Muscle layer of duodenum (tissue), 2 donors: ENCODE results near the gene GTF2H4.

Experiments used
- H3K27ac ChIP-seq: one replicate; pipeline ENCODE4 v1.7.0; 2013; ENCODE audit warnings: mild to moderate bottlenecking, low read length
- H3K27me3 ChIP-seq: one replicate; pipeline ENCODE4 v1.7.0; 2013; ENCODE audit warnings: low read depth, mild to moderate bottlenecking, control low read depth, low read length
- H3K36me3 ChIP-seq, 2 donors: one replicate each; pipeline ENCODE4 v1.7.0; 2013; ENCODE audit warnings: low read length in 2 of 2, control low read depth in 1 of 2, mild to moderate bottlenecking in 1 of 2; ENCODE audit not compliant: insufficient read depth in 2 of 2, control insufficient read depth in 1 of 2
- H3K4me1 ChIP-seq, 2 donors: one replicate each; pipeline ENCODE4 v1.7.0; 2013; ENCODE audit warnings: low read length in 2 of 2, mild to moderate bottlenecking in 2 of 2, control low read depth in 1 of 2, moderate library complexity in 1 of 2; ENCODE audit not compliant: insufficient read depth in 2 of 2, control insufficient read depth in 1 of 2
- H3K4me3 ChIP-seq, 2 donors: one replicate each; pipeline ENCODE4 v1.7.0; 2013; ENCODE audit warnings: low read length in 2 of 2, low read depth in 1 of 2, mild to moderate bottlenecking in 1 of 2
- H3K9me3 ChIP-seq, 2 donors: one replicate each; pipeline ENCODE4 v1.7.0; 2013; ENCODE audit warnings: low read length in 2 of 2, control low read depth in 1 of 2, mild to moderate bottlenecking in 1 of 2; ENCODE audit not compliant: control insufficient read depth in 1 of 2
- donor health status: healthy.

GTF2H4 gene

DNA sequence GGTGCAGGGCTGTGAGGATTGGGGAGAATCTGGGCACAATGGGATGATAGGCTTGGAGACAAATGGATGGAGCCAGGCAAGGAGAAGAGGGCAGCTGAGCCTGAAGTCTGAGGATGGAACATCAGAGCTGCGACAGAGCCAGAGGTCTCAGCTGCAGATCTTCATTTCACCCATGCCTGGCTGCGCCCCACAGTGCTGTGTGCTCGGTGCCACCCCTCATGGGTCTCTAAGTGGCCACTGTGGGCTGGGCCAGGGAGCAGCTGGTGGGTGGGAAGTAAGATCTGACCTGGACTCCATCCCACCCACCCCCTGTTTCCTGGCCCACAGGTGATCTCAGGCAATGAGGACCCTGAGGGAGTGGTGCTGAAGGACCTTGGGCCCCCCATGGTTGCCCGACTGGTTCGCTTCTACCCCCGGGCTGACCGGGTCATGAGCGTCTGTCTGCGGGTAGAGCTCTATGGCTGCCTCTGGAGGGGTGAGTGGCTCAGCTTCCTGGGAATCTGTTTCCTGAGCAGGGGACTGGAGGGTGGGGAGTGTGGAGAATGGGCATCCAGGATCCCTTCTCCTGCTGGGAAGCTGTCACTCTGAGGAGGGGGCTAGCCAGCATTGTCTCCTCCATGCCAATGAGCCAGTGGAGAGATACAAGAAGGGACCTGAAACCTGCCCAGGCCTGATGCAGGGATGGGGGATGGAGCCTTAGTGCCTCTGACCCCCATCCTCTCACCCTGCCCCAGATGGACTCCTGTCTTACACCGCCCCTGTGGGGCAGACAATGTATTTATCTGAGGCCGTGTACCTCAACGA lies 17.2 kb upstream of the GTF2H4 start:
- Histone ChIP-seq H3K27me3 (no peaks in the 10 kb centered on the region), H3K4me1 (peaks cover 10 to 25% of the 10 kb centered on the region in 2 donors), H3K9me3 (no peaks in the 10 kb centered on the region), H3K27ac (no peak overlapping the region), H3K36me3 (peaks cover 20 to 55% of the 10 kb centered on the region in 2 donors), H3K4me3 (no peak overlapping the region)

- H3K27me3 ChIP-seq = no peaks in the 10 kb centered on the region
- no peak overlapping the region for H3K4me3 ChIP-seq
- H3K4me1 ChIP-seq = peaks cover 7 to 21% of the 10 kb centered on the region in 2 donors
- peaks cover 20 to 60% of the 10 kb centered on the region in 2 donors for H3K36me3 ChIP-seq
- no peak overlapping the region for H3K27ac ChIP-seq
- H3K9me3 ChIP-seq = no peaks in the 10 kb centered on the region
Observed at GRCh38 chr6:30891450-30891723, 16.6 kb upstream of the GTF2H4 start.

DNA sequence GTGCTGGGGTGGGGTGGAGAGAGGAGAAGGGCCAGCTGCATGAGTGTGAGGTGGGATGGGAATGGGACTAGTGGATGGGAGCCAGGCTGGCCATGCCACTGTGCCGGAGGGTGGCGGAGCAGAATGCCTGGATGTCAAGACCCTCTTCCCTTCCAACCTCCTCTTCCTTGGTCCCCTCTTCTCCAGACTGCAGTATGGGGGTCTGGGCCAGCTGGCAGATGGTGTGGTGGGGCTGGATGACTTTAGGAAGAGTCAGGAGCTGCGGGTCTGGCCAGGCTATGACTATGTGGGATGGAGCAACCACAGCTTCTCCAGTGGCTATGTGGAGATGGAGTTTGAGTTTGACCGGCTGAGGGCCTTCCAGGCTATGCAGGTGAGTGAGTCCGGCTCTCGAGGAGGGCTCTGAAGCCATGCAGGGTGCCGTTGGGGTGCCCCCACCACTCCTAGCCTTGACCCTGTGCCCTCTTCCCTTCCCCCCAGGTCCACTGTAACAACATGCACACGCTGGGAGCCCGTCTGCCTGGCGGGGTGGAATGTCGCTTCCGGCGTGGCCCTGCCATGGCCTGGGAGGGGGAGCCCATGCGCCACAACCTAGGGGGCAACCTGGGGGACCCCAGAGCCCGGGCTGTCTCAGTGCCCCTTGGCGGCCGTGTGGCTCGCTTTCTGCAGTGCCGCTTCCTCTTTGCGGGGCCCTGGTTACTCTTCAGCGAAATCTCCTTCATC lies 16.0 kb upstream of the GTF2H4 start:
- Histone ChIP-seq H3K27me3 (no peaks in the 10 kb centered on the region), H3K36me3 (peaks cover 23 to 66% of the 10 kb centered on the region in 2 donors), H3K4me1 (peaks cover under 1 to 15% of the 10 kb centered on the region in 2 donors), H3K9me3 (no peaks in the 10 kb centered on the region), H3K27ac (no peak overlapping the region), H3K4me3 (no peak overlapping the region)

GRCh38 chr6:30893001-30893591 lies 14.9 kb upstream of the GTF2H4 start:
- peaks cover 26 to 75% of the 10 kb centered on the region in 2 donors for H3K36me3 ChIP-seq
- H3K4me1 ChIP-seq = peaks cover 0 to 15% of the 10 kb centered on the region in 2 donors
- H3K27ac ChIP-seq = no peak overlapping the region
- H3K9me3 ChIP-seq = no peaks in the 10 kb centered on the region
- H3K4me3 ChIP-seq = no peak overlapping the region
- H3K27me3 ChIP-seq = no peaks in the 10 kb centered on the region

- Histone ChIP-seq H3K9me3 (no peaks in the 10 kb centered on the region), H3K27ac (no peak overlapping the region), H3K27me3 (no peaks in the 10 kb centered on the region), H3K36me3 (peaks cover 32 to 81% of the 10 kb centered on the region in 2 donors), H3K4me1 (peaks cover 0 to 15% of the 10 kb centered on the region in 2 donors), H3K4me3 (no peak overlapping the region)
Observed at GRCh38 chr6:30893666-30894065, 14.3 kb upstream of the GTF2H4 start.

GRCh38 chr6:30894381-30894780 lies 13.6 kb upstream of the GTF2H4 start:
- Histone ChIP-seq H3K4me1 (peaks cover 0 to 15% of the 10 kb centered on the region in 2 donors), H3K27ac (no peak overlapping the region), H3K36me3 (peaks cover 35 to 82% of the 10 kb centered on the region in 2 donors), H3K27me3 (no peaks in the 10 kb centered on the region), H3K9me3 (no peaks in the 10 kb centered on the region), H3K4me3 (no peak overlapping the region)

- peaks cover 40 to 84% of the 10 kb centered on the region in 2 donors for H3K36me3 ChIP-seq
- H3K27me3 ChIP-seq = no peaks in the 10 kb centered on the region
- H3K4me3 ChIP-seq = no peak overlapping the region
- H3K9me3 ChIP-seq = no peaks in the 10 kb centered on the region
- H3K27ac ChIP-seq = no peak overlapping the region
- H3K4me1 ChIP-seq = peaks cover 0 to 10% of the 10 kb centered on the region in 2 donors
Observed at GRCh38 chr6:30894935-30895334, 13.1 kb upstream of the GTF2H4 start.

GRCh38 chr6:30895343-30895742 lies 12.7 kb upstream of the GTF2H4 start:
- no peaks in the 10 kb centered on the region for H3K27me3 ChIP-seq
- no peak overlapping the region for H3K27ac ChIP-seq
- H3K36me3 ChIP-seq = peaks cover 40 to 88% of the 10 kb centered on the region in 2 donors
- H3K4me3 ChIP-seq = no peak overlapping the region
- H3K9me3 ChIP-seq = no peaks in the 10 kb centered on the region
- peaks cover 0 to 6% of the 10 kb centered on the region in 2 donors for H3K4me1 ChIP-seq

- Histone ChIP-seq H3K4me1 (no peaks in the 10 kb centered on the region), H3K27me3 (no peaks in the 10 kb centered on the region), H3K27ac (no peak overlapping the region), H3K36me3 (peaks cover 31 to 81% of the 10 kb centered on the region in 2 donors), H3K4me3 (no peak overlapping the region), H3K9me3 (no peaks in the 10 kb centered on the region)
Observed at GRCh38 chr6:30896541-30896940, 11.5 kb upstream of the GTF2H4 start.

DNA sequence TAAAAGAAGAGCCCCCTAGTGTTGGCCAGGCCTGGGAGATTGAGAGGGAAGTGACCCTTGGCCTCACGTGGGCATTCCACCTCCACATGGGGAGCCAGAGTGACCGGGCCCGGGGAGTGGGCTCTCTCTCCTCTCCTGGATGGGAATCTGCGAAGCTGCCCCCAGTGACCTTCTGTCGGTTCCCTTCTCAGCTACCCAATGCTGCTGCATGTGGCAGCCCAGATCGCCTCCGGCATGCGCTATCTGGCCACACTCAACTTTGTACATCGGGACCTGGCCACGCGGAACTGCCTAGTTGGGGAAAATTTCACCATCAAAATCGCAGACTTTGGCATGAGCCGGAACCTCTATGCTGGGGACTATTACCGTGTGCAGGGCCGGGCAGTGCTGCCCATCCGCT lies 10.1 kb upstream of the GTF2H4 start:
- no peaks in the 10 kb centered on the region for H3K4me1 ChIP-seq
- H3K4me3 ChIP-seq = no peak overlapping the region
- no peaks in the 10 kb centered on the region for H3K27me3 ChIP-seq
- H3K27ac ChIP-seq = no peak overlapping the region
- H3K36me3 ChIP-seq = peaks cover 31 to 71% of the 10 kb centered on the region in 2 donors
- H3K9me3 ChIP-seq = no peaks in the 10 kb centered on the region

GRCh38 chr6:30898750-30899360 lies 9.2 kb upstream of the GTF2H4 start:
- peaks cover 31 to 62% of the 10 kb centered on the region in 2 donors for H3K36me3 ChIP-seq
- no peaks in the 10 kb centered on the region for H3K9me3 ChIP-seq
- no peaks in the 10 kb centered on the region for H3K4me1 ChIP-seq
- H3K27ac ChIP-seq = no peak overlapping the region
- H3K27me3 ChIP-seq = no peaks in the 10 kb centered on the region
- no peak overlapping the region for H3K4me3 ChIP-seq
